Measurements from ENCODE around the gene NETO2. TPM values are rescaled to one million over a fixed set of nuclear protein-coding genes. Genes with fewer than 3 reads are reported as not detected.
A peak's percentile ranks its signal among the peaks of the same experiment; 100 is the strongest.

Gene NETO2
- total and polyA plus RNA-seq, 2 of the 13 experiments (the other 11 are each of a cell fraction or from before 2014, with no cell fraction given), result 8.2 to 13.5 TPM

GRCh38 chr16:47037746-47038458 is 105.8 kb downstream of the NETO2 start (continued):
- TF ChIP-seq ZNF407 (CRISPR knock-in tag; IDR thresholded peaks at IDR 0.05; ENCODE audit: not compliant biosample characterization) (peak; percentile 45), NFYC (CRISPR knock-in tag; IDR thresholded peaks at IDR 0.05) (no peak), ZBTB20 (CRISPR knock-in tag; IDR thresholded peaks at IDR 0.05; ENCODE audit: borderline replicate concordance, low read depth) (no peak), PBX3 (CRISPR knock-in tag; IDR thresholded peaks at IDR 0.05; ENCODE audit: borderline replicate concordance) (no peak), ISL2 (CRISPR knock-in tag; IDR thresholded peaks at IDR 0.05) (peak; percentile 63), ZNF256 (CRISPR knock-in tag; conservative IDR thresholded peaks at IDR 0.05) (no peak), ZNF558 (CRISPR knock-in tag; IDR thresholded peaks at IDR 0.05; ENCODE audit: borderline replicate concordance) (peak; percentile 91; the same call in 1 of the 2 replicates), HNRNPK (IDR thresholded peaks at IDR 0.05; ENCODE audit: low read depth, low read length, poor library complexity, severe bottlenecking) (peak; percentile 68), CERS6 (CRISPR knock-in tag; IDR thresholded peaks at IDR 0.05) (no peak), ZNF768 (CRISPR knock-in tag; IDR thresholded peaks at IDR 0.05) (peak; percentile 82), MTERF4 (CRISPR knock-in tag; IDR thresholded peaks at IDR 0.05) (peak; percentile 58; the same call in 1 of the 2 replicates), ARID5B (CRISPR knock-in tag; IDR thresholded peaks at IDR 0.05) (peak; percentile 70)

Data from HepG2 (cell line).